Upper lobe of right lung (tissue), 1 donor: Measurements from ENCODE around the gene NRXN3. TPM values are rescaled to one million over a fixed set of nuclear protein-coding genes. Genes with fewer than 3 reads are reported as not detected.

ENCODE experiments used
- ATAC-seq: fragments of 200-7000 bp; cut with Tn5 transposase; one replicate; pipeline ENCODE4 v1.9.1; 2020; ENCODE audit warnings: mild to moderate bottlenecking, moderate library complexity
- DNase-seq: peaks from one replicate; pipeline ENCODE4 v3.0.0-alpha.2; 2020
- H3K27ac ChIP-seq: fragments of 200-600 bp; one replicate; pipeline ENCODE4 v1.8.0; 2022
- H3K27me3 ChIP-seq: fragments of 200-600 bp; one replicate; pipeline ENCODE4 v1.8.0; 2022; ENCODE audit warnings: mild to moderate bottlenecking
- H3K36me3 ChIP-seq: fragments of 200-600 bp; one replicate; pipeline ENCODE4 v1.8.0; 2022
- H3K4me1 ChIP-seq: fragments of 200-600 bp; one replicate; pipeline ENCODE4 v1.8.0; 2022
- H3K4me3 ChIP-seq: fragments of 200-600 bp; one replicate; pipeline ENCODE4 v1.8.0; 2022; ENCODE audit warnings: mild to moderate bottlenecking
- H3K9me3 ChIP-seq: fragments of 200-600 bp; one replicate; pipeline ENCODE4 v1.8.0; 2022
- intact Hi-C: fragments of 100-400 bp; cut with DNase I; formaldehyde crosslinking; loops from one replicate; pipeline ENCODE4 v1.11.0; 2022
- total RNA-seq: library from RNA; stranded (reverse); fragmentation: NEBNext Ultra II Directional; extraction: Animal tissue kit (Norgen Biotek cat#: 25700); gene quantifications from one replicate; pipeline ENCODE4 v1.2.1, GENCODE V29; 2021
- TF ChIP-seq, protein P1 (sequence below): fragments of 200-600 bp; IDR thresholded peaks from one replicate; pipeline ENCODE4 v1.8.0; 2022; ENCODE audit warnings: antibody characterized with exemption
- donor health status: DM: no; HTN: yes; CAD: no; lungs with severe emphysema.

NRXN3 gene
- total RNA-seq, 1 donor from 2014 or later, result 10.0 TPM

- intact Hi-C loops, result no loop called here
- Histone ChIP-seq H3K4me3 (peak overlapping the region; percentile 59), H3K9me3 (no peaks in the 10 kb centered on the region), H3K4me1 (peaks cover 10% of the 10 kb centered on the region), H3K36me3 (no peaks in the 10 kb centered on the region), H3K27me3 (peaks cover 21% of the 10 kb centered on the region), H3K27ac (no peak overlapping the region)
- TF ChIP-seq, protein P1, sequence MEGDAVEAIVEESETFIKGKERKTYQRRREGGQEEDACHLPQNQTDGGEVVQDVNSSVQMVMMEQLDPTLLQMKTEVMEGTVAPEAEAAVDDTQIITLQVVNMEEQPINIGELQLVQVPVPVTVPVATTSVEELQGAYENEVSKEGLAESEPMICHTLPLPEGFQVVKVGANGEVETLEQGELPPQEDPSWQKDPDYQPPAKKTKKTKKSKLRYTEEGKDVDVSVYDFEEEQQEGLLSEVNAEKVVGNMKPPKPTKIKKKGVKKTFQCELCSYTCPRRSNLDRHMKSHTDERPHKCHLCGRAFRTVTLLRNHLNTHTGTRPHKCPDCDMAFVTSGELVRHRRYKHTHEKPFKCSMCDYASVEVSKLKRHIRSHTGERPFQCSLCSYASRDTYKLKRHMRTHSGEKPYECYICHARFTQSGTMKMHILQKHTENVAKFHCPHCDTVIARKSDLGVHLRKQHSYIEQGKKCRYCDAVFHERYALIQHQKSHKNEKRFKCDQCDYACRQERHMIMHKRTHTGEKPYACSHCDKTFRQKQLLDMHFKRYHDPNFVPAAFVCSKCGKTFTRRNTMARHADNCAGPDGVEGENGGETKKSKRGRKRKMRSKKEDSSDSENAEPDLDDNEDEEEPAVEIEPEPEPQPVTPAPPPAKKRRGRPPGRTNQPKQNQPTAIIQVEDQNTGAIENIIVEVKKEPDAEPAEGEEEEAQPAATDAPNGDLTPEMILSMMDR, result no peak
- ATAC-seq (peak; percentile 40), DNase-seq (peak; percentile 68)
Measured at GRCh38 chr14:79279645-79280597, 1109.7 kb downstream of the NRXN3 start.

- peaks cover 8% of the 10 kb centered on the region for H3K27me3 ChIP-seq
- TF ChIP-seq, protein P1, result no peak
- intact Hi-C loops, result no loop called here
- no peak for DNase-seq
- no peak overlapping the region for H3K27ac ChIP-seq
- peaks cover 10% of the 10 kb centered on the region for H3K4me1 ChIP-seq
- H3K9me3 ChIP-seq, result no peaks in the 10 kb centered on the region
- peak overlapping the region; percentile 59 for H3K4me3 ChIP-seq
- no peaks in the 10 kb centered on the region for H3K36me3 ChIP-seq
- no peak for ATAC-seq
Measured at GRCh38 chr14:79281244-79282152, 1111.3 kb downstream of the NRXN3 start.

DNA sequence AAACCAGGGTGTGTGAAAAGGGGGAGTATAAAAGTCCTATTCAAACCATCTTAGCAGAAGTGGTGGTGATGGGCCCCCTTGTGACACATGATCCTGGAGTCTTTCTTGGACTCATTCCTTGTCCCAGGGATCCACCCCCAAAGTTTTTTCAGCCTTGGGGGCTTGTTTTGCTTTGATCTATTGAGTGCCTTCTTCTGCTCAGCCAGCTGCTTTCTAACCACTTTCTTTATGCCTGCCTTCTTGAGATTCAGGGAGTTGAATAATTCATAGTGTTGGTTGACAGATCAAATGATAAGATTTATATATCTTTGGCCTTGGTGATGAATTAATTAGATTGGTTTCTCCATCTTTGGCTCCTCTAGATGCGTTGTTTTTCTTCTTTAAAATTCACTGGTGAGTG, 1114.4 kb downstream of the NRXN3 start:
- ATAC-seq, result no peak
- no peak overlapping the region for H3K4me3 ChIP-seq
- no peak overlapping the region for H3K27ac ChIP-seq
- no peaks in the 10 kb centered on the region for H3K9me3 ChIP-seq
- TF ChIP-seq, protein P1, result no peak
- no peaks in the 10 kb centered on the region for H3K4me1 ChIP-seq
- intact Hi-C loops, result no loop called here
- H3K36me3 ChIP-seq, result no peaks in the 10 kb centered on the region
- H3K27me3 ChIP-seq, result no peaks in the 10 kb centered on the region
- DNase-seq, result no peak

DNA sequence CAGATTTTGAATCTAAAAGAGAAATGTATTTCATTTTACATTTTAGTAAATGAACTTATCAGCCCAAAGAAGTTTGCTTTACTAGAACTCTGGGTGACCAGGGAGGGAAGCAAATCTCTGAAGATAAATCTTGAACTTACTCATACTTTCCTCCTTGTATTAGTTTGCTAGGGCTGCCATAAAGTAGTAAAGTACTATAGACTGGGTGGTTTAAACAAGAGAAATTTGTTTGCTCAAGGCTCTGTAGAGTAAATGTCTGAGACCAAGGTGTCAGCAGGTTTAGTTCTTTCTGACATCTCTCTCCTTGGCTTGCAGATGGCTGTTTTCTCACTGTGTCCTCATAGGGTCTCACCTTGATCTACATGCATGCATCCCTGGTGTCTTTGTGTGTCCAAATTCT, 1115.1 kb downstream of the NRXN3 start:
- TF ChIP-seq, protein P1, result no peak
- Histone ChIP-seq H3K9me3 (no peaks in the 10 kb centered on the region), H3K4me1 (no peaks in the 10 kb centered on the region), H3K4me3 (no peak overlapping the region), H3K27ac (no peak overlapping the region), H3K36me3 (no peaks in the 10 kb centered on the region), H3K27me3 (no peaks in the 10 kb centered on the region)
- DNase-seq (no peak), ATAC-seq (no peak)
- intact Hi-C loops, result no loop called here

DNA sequence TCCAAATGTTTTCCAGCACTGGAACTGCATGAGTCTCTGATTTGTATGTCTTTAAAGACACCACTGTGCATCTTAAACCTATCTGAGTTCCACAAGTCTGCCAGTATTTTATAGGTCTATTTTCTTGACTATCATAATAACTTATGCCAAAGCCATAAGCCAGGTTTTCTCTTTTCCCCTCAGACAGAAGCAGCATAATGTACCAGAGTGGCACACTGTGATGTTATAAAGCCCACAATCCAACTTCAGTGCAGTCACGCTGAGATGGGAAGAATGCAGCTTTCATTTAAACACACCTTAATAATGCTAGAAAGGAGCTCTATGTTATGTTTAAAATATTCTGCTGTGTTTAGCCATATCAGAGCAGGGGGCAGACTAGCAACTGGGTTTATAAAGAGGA, 1117.8 kb downstream of the NRXN3 start:
- Histone ChIP-seq H3K4me3 (no peak overlapping the region), H3K4me1 (no peaks in the 10 kb centered on the region)
- intact Hi-C loops, result no loop called here

More for the DNA sequence above, 1117.8 kb downstream of the NRXN3 start:
- H3K36me3 ChIP-seq, result no peaks in the 10 kb centered on the region
- TF ChIP-seq, protein P1, result no peak
- H3K27ac ChIP-seq, result no peak overlapping the region
- H3K27me3 ChIP-seq, result no peaks in the 10 kb centered on the region
- ATAC-seq (no peak), DNase-seq (no peak)
- no peaks in the 10 kb centered on the region for H3K9me3 ChIP-seq
